Testis (tissue), 2 donors: ENCODE data around the gene TMEM183A.

Experiments used
- POLR2A ChIP-seq: fragments of 450-650 bp; IDR thresholded peaks from one replicate; pipeline ENCODE4 v1.6.1; 2017; ENCODE audit warnings: antibody characterized with exemption, mild to moderate bottlenecking, moderate library complexity
- TF ChIP-seq, protein P1 (sequence below), 3 experiments: fragments of 450-650 bp in 2 of 3; fragments of 200-600 bp in 1 of 3; sonication (generic) in 1 of 3; IDR thresholded peaks; one replicate each; pipeline ENCODE4 v1.5.1; 2016 to 2019; ENCODE audit warnings: antibody characterized with exemption in 3 of 3, mild to moderate bottlenecking in 2 of 3, moderate library complexity in 1 of 3

DNA sequence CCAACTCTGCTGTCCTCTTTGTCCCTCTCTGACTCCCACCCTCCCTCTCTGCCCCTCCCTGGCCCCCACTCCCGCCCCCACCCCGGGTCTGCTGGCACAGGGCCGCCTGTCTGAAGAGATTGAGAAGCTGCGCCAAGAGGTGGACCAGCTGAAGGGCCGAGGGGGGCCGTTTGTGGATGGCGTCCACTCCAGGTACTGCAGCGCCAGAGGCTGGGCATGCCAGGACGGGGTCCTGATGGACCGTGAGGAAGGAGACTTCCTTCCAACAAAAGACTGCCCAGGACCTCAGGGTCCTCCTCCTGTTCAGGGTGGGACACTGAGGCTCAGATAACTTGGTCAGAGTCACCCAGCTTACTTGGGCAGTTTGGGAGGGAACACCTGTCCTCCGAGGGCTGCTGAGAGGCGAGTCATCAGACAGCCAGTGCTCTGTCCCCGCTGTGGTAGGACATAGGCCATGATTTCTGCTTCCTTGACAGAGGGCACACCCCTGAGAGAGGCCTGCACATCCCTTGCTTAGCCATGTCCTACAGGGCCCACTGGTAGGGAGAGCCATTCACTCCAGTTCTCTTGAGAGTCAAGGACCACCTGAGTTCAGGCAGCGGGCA lies 42.5 kb downstream of the TMEM183A start:
- TF ChIP-seq, protein P1, sequence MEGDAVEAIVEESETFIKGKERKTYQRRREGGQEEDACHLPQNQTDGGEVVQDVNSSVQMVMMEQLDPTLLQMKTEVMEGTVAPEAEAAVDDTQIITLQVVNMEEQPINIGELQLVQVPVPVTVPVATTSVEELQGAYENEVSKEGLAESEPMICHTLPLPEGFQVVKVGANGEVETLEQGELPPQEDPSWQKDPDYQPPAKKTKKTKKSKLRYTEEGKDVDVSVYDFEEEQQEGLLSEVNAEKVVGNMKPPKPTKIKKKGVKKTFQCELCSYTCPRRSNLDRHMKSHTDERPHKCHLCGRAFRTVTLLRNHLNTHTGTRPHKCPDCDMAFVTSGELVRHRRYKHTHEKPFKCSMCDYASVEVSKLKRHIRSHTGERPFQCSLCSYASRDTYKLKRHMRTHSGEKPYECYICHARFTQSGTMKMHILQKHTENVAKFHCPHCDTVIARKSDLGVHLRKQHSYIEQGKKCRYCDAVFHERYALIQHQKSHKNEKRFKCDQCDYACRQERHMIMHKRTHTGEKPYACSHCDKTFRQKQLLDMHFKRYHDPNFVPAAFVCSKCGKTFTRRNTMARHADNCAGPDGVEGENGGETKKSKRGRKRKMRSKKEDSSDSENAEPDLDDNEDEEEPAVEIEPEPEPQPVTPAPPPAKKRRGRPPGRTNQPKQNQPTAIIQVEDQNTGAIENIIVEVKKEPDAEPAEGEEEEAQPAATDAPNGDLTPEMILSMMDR (IDR thresholded peaks at IDR 0.05), result no peak
- no peak for TF ChIP-seq POLR2A
